HepG2 (cell line): Measurements from ENCODE around the gene TTLL10. TPM values are rescaled to one million over a fixed set of nuclear protein-coding genes. Genes with fewer than 3 reads are reported as not detected.

Experiments
- DMAP1 ChIP-seq: IDR thresholded peaks from 2 replicates; pipeline ENCODE4 v1.6.1; 2016
- HHEX ChIP-seq: IDR thresholded peaks from 2 replicates; pipeline ENCODE4 v1.6.1; 2016; ENCODE audit warnings: control low read depth
- KDM4B ChIP-seq: sonication (generic); formaldehyde crosslinking; IDR thresholded peaks from 2 replicates; pipeline ENCODE4 v1.4.0; 2020; ENCODE audit warnings: missing genetic modification reagents
- MAF1 ChIP-seq: sonication (generic); formaldehyde crosslinking; IDR thresholded peaks from 2 replicates; pipeline ENCODE4 v1.5.0; 2020; ENCODE audit warnings: missing genetic modification reagents, borderline replicate concordance
- MTA1 ChIP-seq: sonication (generic); formaldehyde crosslinking; IDR thresholded peaks from 2 replicates; pipeline ENCODE4 v1.4.0; 2020; ENCODE audit warnings: missing genetic modification reagents, mild to moderate bottlenecking, borderline replicate concordance
- PAF1 ChIP-seq: IDR thresholded peaks from 2 replicates; pipeline ENCODE4 v1.6.1; 2016; ENCODE audit warnings: missing genetic modification reagents, missing compliant biosample characterization
- RBM22 ChIP-seq: fragments of 200-400 bp; formaldehyde crosslinking; optimal IDR thresholded peaks from 2 replicates; pipeline ENCODE3; 2017; ENCODE audit warnings: mild to moderate bottlenecking, low read length, moderate library complexity
- ZBTB3 ChIP-seq: sonication (generic); formaldehyde crosslinking; IDR thresholded peaks from 2 replicates; pipeline ENCODE4 v1.4.0; 2020; ENCODE audit warnings: low read depth, mild to moderate bottlenecking, moderate library complexity, missing genetic modification reagents, borderline replicate concordance
- ZFP62 ChIP-seq: sonication (generic); formaldehyde crosslinking; IDR thresholded peaks from 2 replicates; pipeline ENCODE4 v1.4.0; 2020; ENCODE audit warnings: missing genetic modification reagents
- ZHX2 ChIP-seq, 2 experiments: sonication (generic) in 1 of 2; formaldehyde crosslinking in 1 of 2; IDR thresholded peaks; 2 replicates each; pipeline versions ENCODE4 v1.6.1 to v1.9.0; 2014 to 2022; ENCODE audit warnings: antibody characterized with exemption in 1 of 2, borderline replicate concordance in 1 of 2, inconsistent platforms in 1 of 2, low read depth in 1 of 2, missing genetic modification reagents in 1 of 2
- ZNF317 ChIP-seq: sonication (generic); formaldehyde crosslinking; IDR thresholded peaks from 2 replicates; pipeline ENCODE4 v1.5.0; 2020; ENCODE audit warnings: mild to moderate bottlenecking, missing genetic modification reagents
- ZNF720 ChIP-seq: sonication (generic); formaldehyde crosslinking; IDR thresholded peaks from 2 replicates; pipeline ENCODE4 v1.4.0; 2020; ENCODE audit warnings: missing genetic modification reagents
- ZNF770 ChIP-seq: sonication (generic); formaldehyde crosslinking; IDR thresholded peaks from 2 replicates; pipeline ENCODE4 v1.5.0; 2020; ENCODE audit warnings: mild to moderate bottlenecking, missing genetic modification reagents
- ZNF883 ChIP-seq: sonication (generic); formaldehyde crosslinking; IDR thresholded peaks from 2 replicates; pipeline ENCODE4 v1.5.1; 2020; ENCODE audit warnings: mild to moderate bottlenecking, missing genetic modification reagents; ENCODE audit errors: not compliant biosample characterization
- ZSCAN12 ChIP-seq: sonication (generic); formaldehyde crosslinking; IDR thresholded peaks from 2 replicates; pipeline ENCODE4 v1.9.0; 2021; ENCODE audit warnings: mild to moderate bottlenecking, missing genetic modification reagents
- polyA plus RNA-seq, 8 experiments: library from polyadenylated mRNA; depleted of rRNA in 3 of 8; stranded (reverse) in 7 of 8; unstranded in 1 of 8; fragments of >200 nt; fragmentation: Illumina TruSeq in 4 of 8; extraction: Trizol in 4 of 8; gene quantifications; 2 replicates each; pipeline versions ENCODE4 v1.2.1 to v1.2.3, GENCODE V29; 2011 to 2016; ENCODE audit warnings: low read depth in 4 of 8, missing spikeins in 1 of 8, mixed read lengths in 1 of 8; ENCODE audit not compliant: insufficient read depth in 1 of 8
- total RNA-seq, 5 experiments: library from RNA; depleted of rRNA; stranded (reverse); fragments of >200 nt; fragmentation: Illumina TruSeq; extraction: Trizol; gene quantifications; 2 replicates each; pipeline ENCODE4 v1.2.3, GENCODE V29; 2016; ENCODE audit warnings: low read depth in 1 of 5
- TF ChIP-seq, protein P1 (sequence below): sonication (generic); formaldehyde crosslinking; IDR thresholded peaks from 2 replicates; pipeline ENCODE4 v1.4.0; 2020; ENCODE audit warnings: mild to moderate bottlenecking, missing genetic modification reagents
- TF ChIP-seq, protein P2 (sequence below): sonication (generic); formaldehyde crosslinking; IDR thresholded peaks from 2 replicates; pipeline ENCODE4 v1.4.0; 2020; ENCODE audit warnings: missing genetic modification reagents

The TTLL10 gene
- total and polyA plus RNA-seq, 2 of the 13 experiments (the other 11 are each of a cell fraction or from before 2014, with no cell fraction given), result not detected

GRCh38 chr1:1231400-1232207 is 57.9 kb downstream of the TTLL10 start, which contains the start of gene SDF4 (continued):
- TF ChIP-seq ZNF770 (CRISPR knock-in tag), result peak; percentile 68; the same call in 1 of the 2 replicates
- TF ChIP-seq MAF1 (CRISPR knock-in tag), result 0 out of 2 replicates have a peak, but pooled peaks have one; percentile 28
- TF ChIP-seq, protein P1, sequence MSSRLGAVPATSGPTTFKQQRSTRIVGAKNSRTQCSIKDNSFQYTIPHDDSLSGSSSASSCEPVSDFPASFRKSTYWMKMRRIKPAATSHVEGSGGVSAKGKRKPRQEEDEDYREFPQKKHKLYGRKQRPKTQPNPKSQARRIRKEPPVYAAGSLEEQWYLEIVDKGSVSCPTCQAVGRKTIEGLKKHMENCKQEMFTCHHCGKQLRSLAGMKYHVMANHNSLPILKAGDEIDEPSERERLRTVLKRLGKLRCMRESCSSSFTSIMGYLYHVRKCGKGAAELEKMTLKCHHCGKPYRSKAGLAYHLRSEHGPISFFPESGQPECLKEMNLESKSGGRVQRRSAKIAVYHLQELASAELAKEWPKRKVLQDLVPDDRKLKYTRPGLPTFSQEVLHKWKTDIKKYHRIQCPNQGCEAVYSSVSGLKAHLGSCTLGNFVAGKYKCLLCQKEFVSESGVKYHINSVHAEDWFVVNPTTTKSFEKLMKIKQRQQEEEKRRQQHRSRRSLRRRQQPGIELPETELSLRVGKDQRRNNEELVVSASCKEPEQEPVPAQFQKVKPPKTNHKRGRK (CRISPR knock-in tag), result no peak
- no peak for TF ChIP-seq RBM22
- TF ChIP-seq DMAP1, result peak; percentile 54
- TF ChIP-seq ZNF317, result no peak; the same call in 1 of the 2 replicates
- 0 out of 2 replicates have a peak, but pooled peaks have one; percentile 28 for TF ChIP-seq KDM4B (CRISPR knock-in tag)
- no peak for TF ChIP-seq ZFP62
- peak; percentile 98 for TF ChIP-seq ZHX2 (IDR thresholded peaks at IDR 0.05; ENCODE audit: low read depth)
- TF ChIP-seq ZHX2 (CRISPR knock-in tag; IDR thresholded peaks at IDR 0.05; ENCODE audit: borderline replicate concordance), result no peak
- TF ChIP-seq ZSCAN12, result no peak
- TF ChIP-seq, protein P2, sequence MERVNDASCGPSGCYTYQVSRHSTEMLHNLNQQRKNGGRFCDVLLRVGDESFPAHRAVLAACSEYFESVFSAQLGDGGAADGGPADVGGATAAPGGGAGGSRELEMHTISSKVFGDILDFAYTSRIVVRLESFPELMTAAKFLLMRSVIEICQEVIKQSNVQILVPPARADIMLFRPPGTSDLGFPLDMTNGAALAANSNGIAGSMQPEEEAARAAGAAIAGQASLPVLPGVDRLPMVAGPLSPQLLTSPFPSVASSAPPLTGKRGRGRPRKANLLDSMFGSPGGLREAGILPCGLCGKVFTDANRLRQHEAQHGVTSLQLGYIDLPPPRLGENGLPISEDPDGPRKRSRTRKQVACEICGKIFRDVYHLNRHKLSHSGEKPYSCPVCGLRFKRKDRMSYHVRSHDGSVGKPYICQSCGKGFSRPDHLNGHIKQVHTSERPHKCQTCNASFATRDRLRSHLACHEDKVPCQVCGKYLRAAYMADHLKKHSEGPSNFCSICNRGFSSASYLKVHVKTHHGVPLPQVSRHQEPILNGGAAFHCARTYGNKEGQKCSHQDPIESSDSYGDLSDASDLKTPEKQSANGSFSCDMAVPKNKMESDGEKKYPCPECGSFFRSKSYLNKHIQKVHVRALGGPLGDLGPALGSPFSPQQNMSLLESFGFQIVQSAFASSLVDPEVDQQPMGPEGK, result peak; percentile 63
- TF ChIP-seq HHEX (CRISPR knock-in tag), result no peak
- no peak for TF ChIP-seq ZNF720 (CRISPR knock-in tag)
- no peak for TF ChIP-seq PAF1 (CRISPR knock-in tag)
- no peak for TF ChIP-seq ZBTB3
- TF ChIP-seq ZNF883 (CRISPR knock-in tag), result peak; percentile 70
- peak; percentile 50; the same call in 1 of the 2 replicates for TF ChIP-seq MTA1
